Sigmoid colon (tissue), 4 donors: Measurements from ENCODE around the gene ALDH3A1.

Source experiments
- CTCF ChIP-seq, 4 experiments: fragments of 450-650 bp in 3 of 4; fragments of 200-600 bp in 1 of 4; IDR thresholded peaks; one replicate each; pipeline ENCODE4 v1.5.1; 2016 to 2019; ENCODE audit warnings: antibody characterized with exemption in 4 of 4, mild to moderate bottlenecking in 3 of 4, moderate library complexity in 2 of 4
- POLR2AphosphoS5 ChIP-seq, 4 donors: sonication (generic); formaldehyde crosslinking; IDR thresholded peaks; one replicate each; pipeline ENCODE4 v1.6.1; 2017; ENCODE audit warnings: antibody characterized with exemption in 4 of 4

- TF ChIP-seq POLR2AphosphoS5 (IDR thresholded peaks at IDR 0.05), result no peak
- TF ChIP-seq CTCF (IDR thresholded peaks at IDR 0.05), result no peak
Measured at GRCh38 chr17:19726631-19727376, 21.3 kb downstream of the ALDH3A1 start.
